ENCODE data around the gene DTD1.

The DTD1 gene

GRCh38 chr20:18724788-18725464, 137.1 kb downstream of the DTD1 start:
- Histone ChIP-seq H3K79me2 (ENCODE audit: insufficient read depth, low read length) (no peaks in the 10 kb centered on the region), H4K20me1 (ENCODE audit: insufficient read depth, low read length) (no peaks in the 10 kb centered on the region), H3K27ac (ENCODE audit: low read length) (no peak overlapping the region), H3K4me3 (ENCODE audit: low read depth in 1 of 2, low read length in 2 of 2) (no peak overlapping the region), H3K9ac (ENCODE audit: low read depth, low read length) (no peak overlapping the region), H3K4me2 (ENCODE audit: insufficient read depth, low read length) (no peak overlapping the region), H3K27me3 (ENCODE audit: insufficient read depth, low read length, poor library complexity) (peaks cover 15% of the 10 kb centered on the region), H3K4me1 (ENCODE audit: insufficient read depth, low read length) (no peaks in the 10 kb centered on the region), H2AFZ (ENCODE audit: low read depth, low read length) (no peak overlapping the region), H3K9me3 (ENCODE audit: insufficient read depth, low read length, severe bottlenecking) (no peaks in the 10 kb centered on the region), H3K36me3 (ENCODE audit: insufficient read depth, low read length) (no peaks in the 10 kb centered on the region)
- ATAC-seq (ENCODE audit: insufficient read depth, low read depth): no peak
- no peak for DNase-seq
- TF ChIP-seq CTCF (IDR thresholded peaks at IDR 0.05; ENCODE audit: borderline replicate concordance, extremely low read depth, low read length, poor library complexity, severe bottlenecking) (no peak), EZH2 (IDR thresholded peaks at IDR 0.05; ENCODE audit: borderline replicate concordance, low read depth, low read length, severe bottlenecking) (no peak)

- Histone ChIP-seq H3K36me3 (ENCODE audit: insufficient read depth, low read length) (no peaks in the 10 kb centered on the region), H3K4me2 (ENCODE audit: insufficient read depth, low read length) (no peak overlapping the region)
Observed at GRCh38 chr20:18727032-18727508, 139.2 kb downstream of the DTD1 start.

DNA sequence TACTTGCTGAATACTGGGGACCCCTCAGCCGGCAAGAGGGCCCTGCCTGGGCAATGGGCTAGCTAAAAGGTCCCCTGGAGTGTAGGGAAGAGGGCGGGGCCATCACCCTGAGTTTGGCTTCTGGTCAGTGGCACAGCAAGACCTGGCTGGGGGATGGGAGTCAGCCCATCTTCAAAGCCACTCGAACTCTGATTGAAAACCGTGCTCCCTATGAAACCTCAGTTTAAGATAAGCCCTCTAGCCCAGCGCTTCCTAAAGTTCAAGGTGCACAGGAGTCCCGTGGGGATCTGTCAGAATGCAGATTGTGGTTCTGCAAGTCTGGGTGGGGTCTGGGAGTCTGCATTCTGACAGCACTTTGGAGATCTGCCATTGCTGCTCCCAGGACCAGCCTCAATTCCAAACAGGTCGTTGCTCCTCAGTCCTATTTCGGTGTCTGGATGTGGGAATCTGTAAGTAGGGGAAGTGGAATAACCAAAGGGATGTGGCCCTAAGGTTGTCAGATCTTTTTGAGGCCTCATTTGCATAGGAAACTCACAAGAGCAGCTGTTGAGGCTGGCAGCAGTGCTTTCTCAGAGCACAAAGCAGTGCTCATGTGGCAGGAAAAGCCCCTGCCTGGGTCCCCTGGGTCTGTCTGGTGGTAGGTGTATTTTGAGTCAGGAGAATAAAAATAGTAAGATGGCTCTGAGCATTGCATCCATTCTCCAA, 140.5 kb downstream of the DTD1 start:
- TF ChIP-seq EZH2 (IDR thresholded peaks at IDR 0.05; ENCODE audit: borderline replicate concordance, low read depth, low read length, severe bottlenecking): no peak
- no peak for TF ChIP-seq CTCF (IDR thresholded peaks at IDR 0.05; ENCODE audit: borderline replicate concordance, extremely low read depth, low read length, poor library complexity, severe bottlenecking)
- Histone ChIP-seq H3K27me3 (ENCODE audit: insufficient read depth, low read length, poor library complexity) (peaks cover 5% of the 10 kb centered on the region), H3K79me2 (ENCODE audit: insufficient read depth, low read length) (no peaks in the 10 kb centered on the region), H3K4me3 (ENCODE audit: low read depth in 1 of 2, low read length in 2 of 2) (no peak overlapping the region), H3K9me3 (ENCODE audit: insufficient read depth, low read length, severe bottlenecking) (no peaks in the 10 kb centered on the region), H3K27ac (ENCODE audit: low read length) (no peak overlapping the region), H3K9ac (ENCODE audit: low read depth, low read length) (no peak overlapping the region), H4K20me1 (ENCODE audit: insufficient read depth, low read length) (no peaks in the 10 kb centered on the region), H3K4me1 (ENCODE audit: insufficient read depth, low read length) (no peaks in the 10 kb centered on the region), H3K36me3 (ENCODE audit: insufficient read depth, low read length) (no peaks in the 10 kb centered on the region), H2AFZ (ENCODE audit: low read depth, low read length) (no peak overlapping the region), H3K4me2 (ENCODE audit: insufficient read depth, low read length) (no peak overlapping the region)
- DNase-seq (no peak), ATAC-seq (ENCODE audit: insufficient read depth, low read depth) (no peak)

More at GRCh38 chr20:18727032-18727508, 139.2 kb downstream of the DTD1 start:
- Histone ChIP-seq H2AFZ (ENCODE audit: low read depth, low read length) (no peak overlapping the region), H3K4me1 (ENCODE audit: insufficient read depth, low read length) (no peaks in the 10 kb centered on the region), H3K79me2 (ENCODE audit: insufficient read depth, low read length) (no peaks in the 10 kb centered on the region), H4K20me1 (ENCODE audit: insufficient read depth, low read length) (no peaks in the 10 kb centered on the region), H3K9me3 (ENCODE audit: insufficient read depth, low read length, severe bottlenecking) (no peaks in the 10 kb centered on the region), H3K4me3 (ENCODE audit: low read depth in 1 of 2, low read length in 2 of 2) (no peak overlapping the region), H3K27ac (ENCODE audit: low read length) (no peak overlapping the region), H3K27me3 (ENCODE audit: insufficient read depth, low read length, poor library complexity) (peaks cover 12% of the 10 kb centered on the region), H3K9ac (ENCODE audit: low read depth, low read length) (no peak overlapping the region)
- DNase-seq (no peak), ATAC-seq (ENCODE audit: insufficient read depth, low read depth) (no peak)
- no peak for TF ChIP-seq EZH2 (IDR thresholded peaks at IDR 0.05; ENCODE audit: borderline replicate concordance, low read depth, low read length, severe bottlenecking)
- no peak for TF ChIP-seq CTCF (IDR thresholded peaks at IDR 0.05; ENCODE audit: borderline replicate concordance, extremely low read depth, low read length, poor library complexity, severe bottlenecking)
